Endothelial cell of umbilical vein (primary cell): ENCODE data around the gene MYH16. TPM values are rescaled to one million over a fixed set of nuclear protein-coding genes. Genes with fewer than 3 reads are reported as not detected.

Source experiments
- BruUV-seq: library from RNA; stranded (reverse); fragments of 400-500 nt; replicated peaks from 2 replicates; lab custom pipeline; 2021; lab: Mats Ljungman, UMichigan
- CTCF ChIA-PET: fragments of 300-600, 350-600 bp; sonication (Branson Sonifier 250); formaldehyde crosslinking; loops from one replicate; lab custom pipeline; 2021; ENCODE audit warnings: antibody characterized with exemption, inconsistent platforms; lab: Charles Lee
- POLR2A ChIA-PET: fragments of 300-600, 350-600 bp; sonication (Branson Sonifier 250); formaldehyde crosslinking; loops from one replicate; lab custom pipeline; 2021; ENCODE audit warnings: antibody characterized with exemption, inconsistent platforms; lab: Charles Lee
- DNase-seq: peaks from one replicate; pipeline ENCODE4 v3.0.0-alpha.2; 2011; ENCODE audit warnings: low read depth, low spot score
- FAIRE-seq: peaks from 2 replicates; lab custom pipeline; 2011; peaks lifted over from hg19 to GRCh38; lab: Jason Lieb, UNC
- H2AFZ ChIP-seq: 2 replicates; pipeline ENCODE4 v1.6.0; 2012; ENCODE audit warnings: low read depth, low read length, control low read depth, inconsistent platforms
- H3K27ac ChIP-seq: 2 replicates; pipeline ENCODE4 v1.5.1; 2011; ENCODE audit warnings: low read depth, mild to moderate bottlenecking, control low read depth, low read length, moderate library complexity; ENCODE audit not compliant: insufficient read depth
- H3K27me3 ChIP-seq, 2 experiments: 2 replicates each; pipeline versions ENCODE4 v1.6.0 to v1.6.1; 2011; ENCODE audit warnings: low read length in 2 of 2, mixed read lengths in 1 of 2; ENCODE audit not compliant: control insufficient read depth in 2 of 2, insufficient read depth in 2 of 2
- H3K36me3 ChIP-seq, 2 experiments: 2 replicates in 1 of 2; 3 replicates in 1 of 2; pipeline ENCODE4 v1.5.1; 2011; ENCODE audit warnings: low read length in 2 of 2, mild to moderate bottlenecking in 1 of 2, moderate library complexity in 1 of 2; ENCODE audit not compliant: control insufficient read depth in 2 of 2, insufficient read depth in 2 of 2; ENCODE audit errors: extremely low read depth in 1 of 2
- H3K4me1 ChIP-seq: 3 replicates; pipeline ENCODE4 v1.5.1; 2011; ENCODE audit warnings: mild to moderate bottlenecking, low read length; ENCODE audit not compliant: control insufficient read depth, insufficient read depth; ENCODE audit errors: extremely low read depth
- H3K4me2 ChIP-seq: 2 replicates; pipeline ENCODE4 v1.6.1; 2011; ENCODE audit warnings: low read length, control low read depth, mixed read lengths; ENCODE audit not compliant: insufficient read depth
- H3K4me3 ChIP-seq, 3 experiments: fragments of 200-600 bp in 1 of 3; sonication (generic), shearing (Covaris generic) in 1 of 3; replicated peaks in 1 of 3; 2 replicates each; pipeline ENCODE4 v1.5.1; 2011 to 2016; ENCODE audit warnings: control low read depth in 3 of 3, low read length in 3 of 3, mild to moderate bottlenecking in 2 of 3, inconsistent platforms in 1 of 3, low read depth in 1 of 3, moderate library complexity in 1 of 3; ENCODE audit not compliant: insufficient read depth in 1 of 3
- H3K79me2 ChIP-seq: 2 replicates; pipeline ENCODE4 v1.6.0; 2012; ENCODE audit warnings: low read length, inconsistent platforms; ENCODE audit not compliant: control insufficient read depth, insufficient read depth
- H3K9ac ChIP-seq: replicated peaks from 2 replicates; pipeline ENCODE3; 2011; ENCODE audit warnings: low read length, control low read depth; ENCODE audit not compliant: insufficient read depth; ENCODE audit errors: extremely low read depth
- H3K9me1 ChIP-seq: replicated peaks from 3 replicates; pipeline ENCODE4 v1.6.0; 2011; ENCODE audit warnings: mild to moderate bottlenecking, low read length; ENCODE audit not compliant: control insufficient read depth, insufficient read depth; ENCODE audit errors: extremely low read depth
- H3K9me3 ChIP-seq: replicated peaks from 2 replicates; pipeline ENCODE4 v1.5.1; 2012; ENCODE audit warnings: low read length, inconsistent platforms; ENCODE audit not compliant: control insufficient read depth, insufficient read depth
- H4K20me1 ChIP-seq: replicated peaks from 2 replicates; pipeline ENCODE3; 2011; ENCODE audit warnings: mild to moderate bottlenecking, low read length; ENCODE audit not compliant: control insufficient read depth, insufficient read depth; ENCODE audit errors: extremely low read depth
- EZH2 ChIP-seq: IDR thresholded peaks from 2 replicates; pipeline ENCODE4 v1.6.1; 2012; ENCODE audit warnings: borderline replicate concordance, low read depth, mild to moderate bottlenecking, moderate library complexity, low read length, inconsistent platforms; ENCODE audit not compliant: severe bottlenecking
- FOS ChIP-seq: IDR thresholded peaks from 2 replicates; pipeline ENCODE4 v1.6.1; 2011; ENCODE audit warnings: mild to moderate bottlenecking, low read length, moderate library complexity, borderline replicate concordance; ENCODE audit not compliant: insufficient read depth
- GATA2 ChIP-seq: IDR thresholded peaks from 2 replicates; pipeline ENCODE4 v1.7.0; 2011; ENCODE audit warnings: low read depth, mild to moderate bottlenecking, moderate library complexity, mixed read lengths, low read length; ENCODE audit not compliant: insufficient read length, insufficient read depth
- JUN ChIP-seq: IDR thresholded peaks from 2 replicates; pipeline ENCODE4 v1.6.1; 2011; ENCODE audit warnings: borderline replicate concordance, low read depth; ENCODE audit not compliant: insufficient read length, insufficient read depth
- MYC ChIP-seq: IDR thresholded peaks from one replicate; pipeline ENCODE4 v1.6.1; 2011; ENCODE audit warnings: mild to moderate bottlenecking, low read depth, low read length
- POLR2A ChIP-seq: IDR thresholded peaks from 2 replicates; pipeline ENCODE4 v1.6.1; 2012; ENCODE audit warnings: low read depth, mild to moderate bottlenecking, control low read depth, low read length
- POLR2AphosphoS5 ChIP-seq: IDR thresholded peaks from 2 replicates; pipeline ENCODE4 v1.6.1; 2012; ENCODE audit warnings: low read depth, mild to moderate bottlenecking, control low read depth, low read length, moderate library complexity; ENCODE audit not compliant: insufficient read depth
- dilution Hi-C: fragments of 300-500 bp; cut with MboI; formaldehyde crosslinking; loops from one replicate; pipeline ENCODE4 v1.15.0; 2019; ENCODE audit warnings: low sequenced_read_pairs; ENCODE audit not compliant: extremely low pct_ligation_motif_present
- intact Hi-C: fragments of 100-400 bp; cut with micrococcal nuclease; formaldehyde crosslinking; loops from one replicate; pipeline ENCODE4 v1.10.0; 2022
- polyA plus RNA-seq, 4 experiments: library from polyadenylated mRNA; depleted of rRNA in 3 of 4; stranded (reverse) in 3 of 4; unstranded in 1 of 4; fragments of >200 nt; gene quantifications; 2 replicates each; pipeline versions ENCODE4 v1.2.1 to v1.2.3, GENCODE V29; 2011 to 2012; ENCODE audit warnings: missing spikeins in 1 of 4
- total RNA-seq: library from RNA; stranded (reverse); gene quantifications from 2 replicates; pipeline ENCODE4 v1.2.3, GENCODE V29; 2021
- TF ChIP-seq, protein P1 (sequence below): IDR thresholded peaks from 2 replicates; pipeline ENCODE4 v1.6.1; 2011; ENCODE audit not compliant: insufficient read depth, insufficient read length
- TF ChIP-seq, protein P2 (sequence below), 2 donors: IDR thresholded peaks; 1 replicate in 1 of 2; 2 replicates in 1 of 2; pipeline ENCODE4 v1.5.1; 2011; ENCODE audit warnings: low read length in 2 of 2, mild to moderate bottlenecking in 2 of 2, moderate library complexity in 2 of 2, control low read depth in 1 of 2, inconsistent platforms in 1 of 2, low read depth in 1 of 2; ENCODE audit not compliant: insufficient read depth in 1 of 2; ENCODE audit errors: extremely low read depth in 1 of 2

The MYH16 gene
- total and polyA plus RNA-seq, 2 donors (not counting 3 experiments of a cell fraction or from before 2014, with no cell fraction given), result 0.01 to 0.11 TPM

DNA sequence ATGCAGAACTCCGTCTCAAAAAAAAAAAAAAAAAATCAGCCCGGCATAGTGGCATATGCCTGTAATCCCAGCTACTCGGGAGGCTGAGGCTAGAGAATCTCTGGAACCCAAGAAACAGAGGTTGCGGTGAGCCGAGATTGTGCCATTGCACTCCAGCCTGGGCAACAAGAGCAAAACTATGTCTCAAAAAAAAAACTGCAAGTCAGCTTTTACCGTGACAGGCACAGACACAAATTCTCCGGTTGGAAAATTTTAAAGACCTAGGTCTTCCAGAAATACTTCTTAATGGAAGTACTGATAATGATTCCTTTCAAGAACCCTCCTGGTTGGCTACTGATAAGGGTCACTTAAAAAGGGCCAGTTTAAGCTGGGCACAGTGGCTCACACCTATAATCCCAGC is 82.5 kb downstream of the MYH16 start:
- Histone ChIP-seq H3K9me1 (no peaks in the 10 kb centered on the region), H2AFZ (no peak overlapping the region), H3K9ac (no peak overlapping the region), H3K4me3 (no peak overlapping the region), H3K9me3 (no peaks in the 10 kb centered on the region), H3K27ac (no peak overlapping the region), H3K4me1 (no peaks in the 10 kb centered on the region), H3K36me3 (peaks cover 21 to 42% of the 10 kb centered on the region in 2 experiments), H4K20me1 (no peaks in the 10 kb centered on the region), H3K79me2 (no peaks in the 10 kb centered on the region), H3K4me2 (no peak overlapping the region), H3K27me3 (no peaks in the 10 kb centered on the region)
- no peak for FAIRE-seq
- no TSS peak for BruUV-seq
- no peak for TF ChIP-seq JUN
- TF ChIP-seq POLR2AphosphoS5, result no peak
- no peak for TF ChIP-seq POLR2A
- TF ChIP-seq GATA2, result no peak
- TF ChIP-seq, protein P1, sequence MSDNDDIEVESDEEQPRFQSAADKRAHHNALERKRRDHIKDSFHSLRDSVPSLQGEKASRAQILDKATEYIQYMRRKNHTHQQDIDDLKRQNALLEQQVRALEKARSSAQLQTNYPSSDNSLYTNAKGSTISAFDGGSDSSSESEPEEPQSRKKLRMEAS, result no peak
- TF ChIP-seq FOS, result no peak
- TF ChIP-seq, protein P2, sequence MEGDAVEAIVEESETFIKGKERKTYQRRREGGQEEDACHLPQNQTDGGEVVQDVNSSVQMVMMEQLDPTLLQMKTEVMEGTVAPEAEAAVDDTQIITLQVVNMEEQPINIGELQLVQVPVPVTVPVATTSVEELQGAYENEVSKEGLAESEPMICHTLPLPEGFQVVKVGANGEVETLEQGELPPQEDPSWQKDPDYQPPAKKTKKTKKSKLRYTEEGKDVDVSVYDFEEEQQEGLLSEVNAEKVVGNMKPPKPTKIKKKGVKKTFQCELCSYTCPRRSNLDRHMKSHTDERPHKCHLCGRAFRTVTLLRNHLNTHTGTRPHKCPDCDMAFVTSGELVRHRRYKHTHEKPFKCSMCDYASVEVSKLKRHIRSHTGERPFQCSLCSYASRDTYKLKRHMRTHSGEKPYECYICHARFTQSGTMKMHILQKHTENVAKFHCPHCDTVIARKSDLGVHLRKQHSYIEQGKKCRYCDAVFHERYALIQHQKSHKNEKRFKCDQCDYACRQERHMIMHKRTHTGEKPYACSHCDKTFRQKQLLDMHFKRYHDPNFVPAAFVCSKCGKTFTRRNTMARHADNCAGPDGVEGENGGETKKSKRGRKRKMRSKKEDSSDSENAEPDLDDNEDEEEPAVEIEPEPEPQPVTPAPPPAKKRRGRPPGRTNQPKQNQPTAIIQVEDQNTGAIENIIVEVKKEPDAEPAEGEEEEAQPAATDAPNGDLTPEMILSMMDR (IDR thresholded peaks at IDR 0.05; ENCODE audit: extremely low read depth in 1 of 2, insufficient read depth in 1 of 2, low read depth in 1 of 2, low read length in 2 of 2), result no peak
- no peak for TF ChIP-seq EZH2
- no peak for TF ChIP-seq MYC
- ChIA-PET CTCF (no interaction called here), POLR2A (no interaction called here)
- intact Hi-C loops, result no loop called here
- DNase-seq, result no peak
- dilution Hi-C loops, result no loop called here
